ENCODE data around the gene ANAPC15.

- TF ChIP-seq, protein P1, sequence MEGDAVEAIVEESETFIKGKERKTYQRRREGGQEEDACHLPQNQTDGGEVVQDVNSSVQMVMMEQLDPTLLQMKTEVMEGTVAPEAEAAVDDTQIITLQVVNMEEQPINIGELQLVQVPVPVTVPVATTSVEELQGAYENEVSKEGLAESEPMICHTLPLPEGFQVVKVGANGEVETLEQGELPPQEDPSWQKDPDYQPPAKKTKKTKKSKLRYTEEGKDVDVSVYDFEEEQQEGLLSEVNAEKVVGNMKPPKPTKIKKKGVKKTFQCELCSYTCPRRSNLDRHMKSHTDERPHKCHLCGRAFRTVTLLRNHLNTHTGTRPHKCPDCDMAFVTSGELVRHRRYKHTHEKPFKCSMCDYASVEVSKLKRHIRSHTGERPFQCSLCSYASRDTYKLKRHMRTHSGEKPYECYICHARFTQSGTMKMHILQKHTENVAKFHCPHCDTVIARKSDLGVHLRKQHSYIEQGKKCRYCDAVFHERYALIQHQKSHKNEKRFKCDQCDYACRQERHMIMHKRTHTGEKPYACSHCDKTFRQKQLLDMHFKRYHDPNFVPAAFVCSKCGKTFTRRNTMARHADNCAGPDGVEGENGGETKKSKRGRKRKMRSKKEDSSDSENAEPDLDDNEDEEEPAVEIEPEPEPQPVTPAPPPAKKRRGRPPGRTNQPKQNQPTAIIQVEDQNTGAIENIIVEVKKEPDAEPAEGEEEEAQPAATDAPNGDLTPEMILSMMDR (IDR thresholded peaks at IDR 0.05): no peak
- TF ChIP-seq POLR2A (IDR thresholded peaks at IDR 0.05): no peak
Measured at GRCh38 chr11:72155751-72156150, 43.3 kb upstream of the ANAPC15 start.

Data from prostate gland (tissue), 2 donors.